EH (cell line): ENCODE results near the gene TANGO2.

Experiments used
- DNase-seq: peaks from one replicate; pipeline ENCODE4 v3.0.0-alpha.2; 2015; ENCODE audit warnings: low read depth

Gene TANGO2

GRCh38 chr22:20027966-20028854 is 7.3 kb downstream of the TANGO2 start:
- peak; percentile 17 for DNase-seq

DNA sequence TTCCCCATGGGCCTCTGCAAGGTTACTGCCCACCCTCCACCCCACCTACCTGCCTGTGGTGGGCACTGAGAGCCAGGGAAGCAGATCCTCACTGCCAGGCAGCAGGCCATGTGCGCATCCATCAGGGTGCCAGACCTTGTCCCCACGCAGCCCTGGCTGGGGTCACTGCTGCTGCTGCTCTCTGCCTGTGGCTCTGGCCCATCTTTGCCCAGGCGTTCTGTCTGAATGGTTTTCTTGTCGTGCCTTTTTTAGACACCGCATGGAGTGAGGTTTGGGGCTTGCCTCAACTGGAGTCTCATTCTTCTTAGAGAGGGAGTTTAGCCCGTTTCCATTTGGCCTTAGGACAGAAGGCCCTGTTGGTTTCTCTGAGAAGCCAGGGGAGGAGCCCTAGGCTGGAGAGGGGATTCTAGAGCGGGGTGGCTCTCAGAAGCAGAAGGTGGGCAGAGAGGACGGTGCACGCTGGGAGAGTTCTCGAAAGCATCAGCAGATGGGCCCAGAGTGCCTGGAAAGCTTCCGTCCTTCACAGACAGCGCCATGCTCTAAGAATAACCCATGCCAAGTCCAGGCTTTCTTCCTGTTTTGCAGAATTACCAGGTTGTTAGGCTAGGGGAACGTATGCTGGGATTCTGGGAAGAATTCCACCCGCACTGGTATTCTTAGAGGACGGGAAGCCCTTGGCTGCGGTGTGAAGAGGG is 8.1 kb downstream of the TANGO2 start:
- DNase-seq = no peak

DNA sequence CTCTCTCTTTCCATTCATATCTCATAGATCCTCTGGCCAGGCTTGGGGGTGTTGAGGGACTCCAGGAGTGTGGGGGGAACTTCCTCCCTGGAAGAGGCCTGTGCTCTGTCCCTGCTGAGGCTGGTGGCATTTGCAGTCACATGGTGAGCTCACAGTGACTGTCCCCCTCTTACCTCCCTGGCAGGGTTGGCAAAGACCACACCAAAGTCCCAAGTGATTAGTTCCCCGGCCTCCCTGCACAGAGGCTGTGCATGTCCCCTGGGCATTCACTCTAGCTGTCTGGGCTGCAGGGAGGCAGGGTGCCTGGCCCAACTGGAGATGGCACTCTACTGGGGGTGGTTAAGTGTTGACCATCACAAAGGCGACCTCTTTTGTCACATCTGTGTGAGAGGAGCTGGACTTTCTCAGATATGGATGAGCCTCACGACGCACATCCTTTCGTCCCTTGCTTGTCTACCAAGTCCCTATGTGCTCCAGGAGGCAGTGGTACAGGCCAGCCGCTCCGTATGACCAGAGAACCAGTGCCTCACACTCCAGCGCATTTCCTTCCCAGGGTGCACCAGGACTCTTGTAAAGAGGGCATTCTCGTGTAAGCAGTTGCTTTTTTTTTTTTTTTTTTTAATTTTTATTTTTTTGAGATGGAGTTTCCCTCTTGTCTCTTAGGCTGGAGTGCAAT is 8.8 kb downstream of the TANGO2 start:
- DNase-seq = no peak

DNA sequence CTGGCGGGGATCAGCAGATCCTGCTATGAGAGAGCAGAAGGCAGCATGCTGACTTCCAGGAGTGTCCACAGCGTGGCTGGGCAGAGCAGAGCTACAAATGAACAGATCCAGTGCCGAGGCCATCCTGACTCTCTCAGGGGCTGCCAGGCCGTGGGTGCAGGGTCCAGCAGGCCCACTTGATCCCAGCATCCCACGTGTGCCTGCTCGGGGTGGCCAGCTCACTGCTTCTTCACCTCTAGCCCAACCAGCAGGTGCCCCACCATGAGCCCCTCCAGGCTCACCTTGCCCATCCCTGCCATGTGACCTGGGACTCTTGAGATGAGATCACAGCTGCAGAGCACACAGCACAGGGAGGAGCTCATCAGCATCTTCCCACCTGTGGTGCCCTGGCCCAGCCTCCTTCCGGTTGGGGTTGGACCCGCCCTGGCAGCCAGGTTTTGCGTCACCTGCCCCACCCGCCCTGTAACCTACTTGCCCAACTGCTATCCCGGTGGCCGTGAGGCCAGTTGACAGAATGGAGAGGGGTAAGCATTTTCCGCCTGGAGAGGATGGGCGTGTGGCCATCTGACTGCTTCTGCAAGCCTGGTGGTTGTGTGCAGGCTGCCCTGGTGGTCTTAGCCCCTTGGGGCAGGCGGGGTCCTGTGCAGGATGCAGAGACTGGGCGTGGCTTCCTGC is 11.0 kb downstream of the TANGO2 start:
- no peak for DNase-seq

GRCh38 chr22:20032407-20032991 is 11.6 kb downstream of the TANGO2 start:
- no peak for DNase-seq

- DNase-seq = no peak
Measured at GRCh38 chr22:20033045-20033706, 12.3 kb downstream of the TANGO2 start.

- no peak for DNase-seq
Measured at GRCh38 chr22:20034143-20034542, 13.2 kb downstream of the TANGO2 start.

DNA sequence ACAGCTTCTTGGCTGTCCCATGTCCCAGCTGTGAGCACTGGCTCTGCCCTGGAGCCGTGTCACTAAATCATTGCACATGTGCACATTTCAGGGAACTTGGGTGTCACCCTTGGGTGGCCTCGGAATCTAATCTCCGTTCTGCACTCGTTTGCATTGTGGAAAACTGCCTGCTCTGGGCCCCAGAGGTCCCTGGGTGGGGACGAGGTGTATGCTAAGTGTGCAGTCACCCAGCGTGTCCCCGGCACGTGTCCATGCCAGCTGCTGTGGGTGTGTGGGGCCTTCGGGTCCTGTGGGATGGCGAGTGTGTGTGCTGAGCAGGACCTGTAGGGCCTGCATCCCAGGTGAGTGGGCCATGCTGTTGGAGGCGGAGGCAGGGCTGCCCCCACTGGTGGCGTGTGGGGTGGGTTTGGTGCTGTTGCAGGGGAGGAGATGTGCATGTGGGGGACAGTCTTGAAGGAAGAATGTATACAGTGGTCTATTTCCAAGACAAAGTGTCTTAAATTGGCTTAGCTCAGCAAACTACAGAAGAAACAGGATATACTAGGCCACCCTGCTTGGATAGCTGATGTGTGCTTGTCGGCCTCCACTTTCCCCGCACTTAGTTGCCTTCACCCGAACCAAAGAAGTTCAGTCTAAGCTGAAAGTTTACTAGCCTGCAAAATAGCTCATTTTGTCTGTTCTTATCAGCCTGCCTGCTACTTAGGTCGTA is 14.6 kb downstream of the TANGO2 start:
- DNase-seq = no peak

- no peak for DNase-seq
Measured at GRCh38 chr22:20036084-20036482, 15.2 kb downstream of the TANGO2 start.

GRCh38 chr22:20036535-20037392 is 15.9 kb downstream of the TANGO2 start:
- DNase-seq = no peak

DNA sequence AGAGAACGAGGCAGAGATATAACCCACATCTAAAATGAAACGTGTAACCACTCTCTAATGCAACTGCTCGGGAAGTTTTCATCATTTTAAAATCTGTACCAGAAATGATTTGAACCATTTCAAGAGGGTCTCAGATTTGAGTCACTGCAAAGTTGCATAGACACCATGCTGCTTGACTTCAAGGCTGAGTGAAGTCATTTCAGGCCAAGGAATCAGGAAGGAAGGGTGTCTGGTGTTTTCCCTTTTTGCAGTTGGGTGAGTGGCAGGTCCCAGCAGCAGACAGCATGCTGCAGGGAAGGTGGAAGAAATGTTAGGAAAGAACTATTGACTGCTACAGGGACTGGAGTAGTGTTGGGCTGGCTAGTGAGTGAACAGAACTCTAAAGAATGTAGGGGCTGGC is 16.5 kb downstream of the TANGO2 start:
- no peak for DNase-seq

- no peak for DNase-seq
Measured at GRCh38 chr22:20038574-20038973, 17.7 kb downstream of the TANGO2 start.

DNA sequence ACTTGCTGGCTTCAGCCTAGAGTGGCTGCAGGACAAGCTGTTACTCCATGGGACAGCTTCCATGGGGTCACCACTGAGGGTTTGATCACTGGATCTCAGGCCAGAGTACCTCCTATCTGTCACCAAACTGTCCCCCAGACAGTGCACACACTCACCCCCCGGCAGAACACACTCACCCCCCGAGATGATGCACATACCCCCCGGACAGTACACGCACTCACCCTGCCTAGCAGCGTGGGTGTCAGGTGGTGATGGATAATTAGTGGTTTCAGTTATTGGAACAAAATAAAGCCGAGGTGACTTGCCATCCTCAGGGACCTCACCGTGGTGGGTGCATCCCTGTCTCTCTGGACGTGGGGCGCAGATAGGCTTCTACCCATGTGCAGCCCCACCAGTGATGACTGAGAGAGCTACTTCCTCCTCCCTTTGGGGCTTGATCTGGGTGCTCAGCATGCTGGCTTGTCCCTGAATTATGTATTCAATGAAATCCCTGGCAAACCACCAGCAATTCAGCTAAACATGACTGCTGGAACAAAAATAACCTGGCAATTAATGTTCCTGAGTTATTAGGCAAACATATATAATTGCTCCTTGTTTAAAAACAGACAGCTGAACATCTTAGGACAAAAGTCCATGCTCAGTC is 18.9 kb downstream of the TANGO2 start:
- no peak for DNase-seq

GRCh38 chr22:20040327-20041200 is 19.7 kb downstream of the TANGO2 start:
- no peak for DNase-seq

- DNase-seq = no peak
Measured at GRCh38 chr22:20043057-20043996, 22.4 kb downstream of the TANGO2 start.

DNA sequence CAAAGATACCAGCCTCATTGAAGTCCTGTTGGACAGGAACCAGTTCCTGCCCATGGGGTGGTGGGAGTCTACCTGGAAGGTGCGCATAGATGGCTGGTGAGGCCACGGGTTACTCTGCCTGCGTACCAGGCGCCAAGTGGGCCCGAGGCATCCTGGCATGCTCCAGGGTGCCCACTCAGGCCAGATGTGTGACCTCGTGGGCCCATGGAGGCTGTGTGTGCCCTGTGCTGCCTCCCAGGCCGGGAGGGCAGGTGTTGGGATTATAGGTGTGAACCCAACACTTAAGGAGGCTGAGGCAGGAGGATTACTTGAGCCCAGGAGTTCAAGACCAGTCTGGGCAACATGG is 23.1 kb downstream of the TANGO2 start:
- no peak for DNase-seq

DNA sequence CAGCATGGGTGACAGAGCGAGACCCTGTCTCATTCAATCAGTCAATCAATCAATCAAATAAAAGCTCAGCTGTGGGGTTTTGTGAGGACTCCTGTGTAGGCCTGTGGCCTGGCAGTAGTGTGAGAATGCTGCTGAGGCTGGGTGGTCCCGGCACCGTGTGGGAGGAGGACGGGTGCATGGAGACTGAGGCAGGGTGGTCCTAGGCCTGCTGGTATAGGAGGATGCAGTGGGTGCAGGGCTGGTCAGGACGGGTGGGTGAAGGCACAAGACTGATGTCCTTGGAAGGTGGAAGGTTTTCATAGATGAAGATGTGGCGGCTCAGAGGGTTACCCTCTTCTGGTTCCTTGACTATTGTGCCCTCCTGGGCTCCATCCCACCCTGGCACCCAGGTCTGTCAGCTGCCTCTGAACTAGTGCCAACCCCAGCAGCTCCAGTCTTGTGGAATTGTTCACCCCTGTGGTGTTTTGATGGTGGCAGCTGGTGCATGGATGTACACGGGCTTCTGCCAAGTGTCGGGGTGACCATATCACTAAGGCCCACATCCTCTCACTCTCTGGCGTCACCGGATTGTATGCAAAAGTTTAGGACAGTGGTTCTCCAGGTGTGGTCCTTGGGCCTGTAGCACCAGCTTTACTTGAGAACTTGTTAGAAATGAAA is 23.7 kb downstream of the TANGO2 start:
- DNase-seq = no peak
